PC-3 (cell line): Measurements from ENCODE around the gene PBXIP1. TPM values are rescaled to one million over a fixed set of nuclear protein-coding genes. Genes with fewer than 3 reads are reported as not detected.
A peak's percentile ranks its signal among the peaks of the same experiment; 100 is the strongest.
"Not testable (repeated sequence)": the region's sequence is repeated elsewhere in the genome, so short reads cannot be mapped to it uniquely, and the experiment has no call there.

ENCODE experiments used
- ATAC-seq: fragments of 200-7000 bp; cut with Tn5 transposase; 2 replicates; pipeline ENCODE4 v1.9.1; 2020; ENCODE audit warnings: mild to moderate bottlenecking, moderate library complexity
- BruUV-seq: library from RNA; stranded (reverse); fragments of 400-500 nt; replicated peaks from 2 replicates; lab custom pipeline; 2021; lab: Mats Ljungman, UMichigan
- CTCF ChIA-PET: fragments of 300-600 bp; sonication (Branson Sonifier 250); formaldehyde crosslinking; loops from one replicate; lab custom pipeline; 2022; ENCODE audit warnings: antibody characterized with exemption; lab: Charles Lee
- POLR2A ChIA-PET: fragments of 300-600 bp; sonication (Branson Sonifier 250); formaldehyde crosslinking; loops from one replicate; lab custom pipeline; 2022; ENCODE audit warnings: antibody characterized with exemption; ENCODE audit not compliant: unreplicated experiment; lab: Charles Lee
- DNase-seq: peaks from one replicate; pipeline ENCODE4 v3.0.0-alpha.2; 2015
- H2AFZ ChIP-seq: fragments of 300-600 bp; sonication (generic); 2 replicates; pipeline ENCODE4 v1.6.0; 2016; ENCODE audit warnings: antibody characterized with exemption, low read length
- H3F3A ChIP-seq: fragments of 300-600 bp; sonication (generic); one replicate; pipeline ENCODE4 v1.6.0; 2017; ENCODE audit warnings: antibody characterized with exemption, low read length, control low read depth, mild to moderate bottlenecking; ENCODE audit not compliant: unreplicated experiment
- H3K27ac ChIP-seq: fragments of 300-600 bp; sonication (generic); 2 replicates; pipeline ENCODE4 v1.5.1; 2016; ENCODE audit warnings: mild to moderate bottlenecking, low read length
- H3K27me3 ChIP-seq: fragments of 300-600 bp; sonication (generic); 2 replicates; pipeline ENCODE4 v1.6.1; 2016; ENCODE audit warnings: low read length, mixed read lengths
- H3K36me3 ChIP-seq: fragments of 300-600 bp; sonication (generic); 2 replicates; pipeline ENCODE4 v1.6.1; 2016; ENCODE audit warnings: low read depth, mixed run types, low read length, mixed read lengths
- H3K4me1 ChIP-seq: fragments of 300-600 bp; sonication (generic); 2 replicates; pipeline ENCODE4 v1.5.1; 2016; ENCODE audit warnings: low read length; ENCODE audit not compliant: insufficient read depth
- H3K4me2 ChIP-seq: fragments of 300-600 bp; sonication (generic); 2 replicates; pipeline ENCODE4 v1.6.0; 2016; ENCODE audit warnings: low read length
- H3K4me3 ChIP-seq: fragments of 300-600 bp; sonication (generic); 2 replicates; pipeline ENCODE4 v1.5.1; 2016; ENCODE audit warnings: mild to moderate bottlenecking, low read length, mixed read lengths
- H3K79me2 ChIP-seq: fragments of 300-600 bp; sonication (generic); 2 replicates; pipeline ENCODE4 v1.6.1; 2017; ENCODE audit warnings: low read length, mixed read lengths
- H3K9ac ChIP-seq: fragments of 300-600 bp; sonication (generic); 2 replicates; pipeline ENCODE4 v1.6.0; 2016; ENCODE audit warnings: mild to moderate bottlenecking, low read length
- H3K9me2 ChIP-seq: fragments of 300-600 bp; sonication (generic); replicated peaks from 2 replicates; pipeline ENCODE4 v1.6.1; 2016; ENCODE audit warnings: mixed run types, low read length, mixed read lengths
- H3K9me3 ChIP-seq: fragments of 300-600 bp; sonication (generic); 2 replicates; pipeline ENCODE4 v1.6.1; 2016; ENCODE audit warnings: low read length, mixed read lengths
- H4K20me1 ChIP-seq: fragments of 300-600 bp; sonication (generic); 2 replicates; pipeline ENCODE4 v1.6.1; 2016; ENCODE audit warnings: low read length, mixed read lengths
- EZH2 ChIP-seq: fragments of 300-600 bp; sonication (generic); IDR thresholded peaks from one replicate; pipeline ENCODE4 v1.6.1; 2017; ENCODE audit warnings: antibody characterized with exemption, mild to moderate bottlenecking, low read length; ENCODE audit not compliant: unreplicated experiment
- EZH2phosphoT487 ChIP-seq: fragments of 300-600 bp; sonication (generic); IDR thresholded peaks from 2 replicates; pipeline ENCODE4 v1.6.1; 2018; ENCODE audit warnings: mild to moderate bottlenecking, antibody characterized with exemption, low read length, borderline replicate concordance
- intact Hi-C: fragments of 100-400 bp; cut with micrococcal nuclease; formaldehyde crosslinking; loops from 2 replicates; pipeline ENCODE4 v1.9.0; 2023
- total RNA-seq: library from RNA; depleted of rRNA; stranded (reverse); fragments of >200 nt; gene quantifications from 2 replicates; pipeline ENCODE4 v1.2.3, GENCODE V29; 2014
- TF ChIP-seq, protein P1 (sequence below): fragments of 300-600 bp; sonication (generic); conservative IDR thresholded peaks from 2 replicates; pipeline ENCODE4 v1.5.1; 2017; ENCODE audit warnings: antibody characterized with exemption, low read depth, mild to moderate bottlenecking, low read length

PBXIP1 gene
- total RNA-seq, 1 experiment from 2014 or later: 35.4 TPM

DNA sequence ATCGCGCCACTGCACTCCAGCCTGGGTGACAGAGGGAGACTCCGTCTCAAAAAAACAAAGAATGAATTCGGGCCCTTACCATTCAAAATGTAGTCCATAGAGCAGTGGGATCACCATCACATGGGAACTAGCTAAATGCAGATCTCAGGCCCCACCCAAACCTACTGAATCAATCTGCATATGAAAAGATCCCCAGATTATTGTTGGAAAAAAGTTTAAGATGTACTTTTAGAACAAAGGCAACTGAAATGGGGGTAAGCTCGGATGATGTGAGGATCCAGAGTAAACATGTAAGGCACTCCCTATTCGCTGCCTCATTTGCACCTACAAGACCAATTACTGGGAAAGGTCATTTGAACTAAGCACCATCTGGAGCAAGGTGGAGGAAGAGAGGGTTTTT is 26.4 kb upstream of the PBXIP1 start:
- Histone ChIP-seq H3K9ac (peak overlapping the region; percentile 56), H3K4me3 (peak overlapping the region; percentile 43), H3K36me3 (peaks cover 31% of the 10 kb centered on the region), H3K4me2 (peak overlapping the region; percentile 81), H3F3A (peaks cover 6% of the 10 kb centered on the region), H3K27ac (peak overlapping the region; percentile 47), H3K79me2 (peaks cover 66% of the 10 kb centered on the region), H3K9me3 (no peaks in the 10 kb centered on the region), H2AFZ (peak overlapping the region; percentile 90), H3K4me1 (peaks cover 10% of the 10 kb centered on the region), H4K20me1 (peaks cover 3% of the 10 kb centered on the region; the same call in 1 of the 2 replicates), H3K27me3 (no peaks in the 10 kb centered on the region), H3K9me2 (no peaks in the 10 kb centered on the region)
- ChIA-PET POLR2A (interaction anchor here (0.6 kb wide), 1 partner anchor 27 kb away, joined by 6 read pairs; the partner anchor contains the start of gene PBXIP1), CTCF (no interaction called here)
- no peak for ATAC-seq
- BruUV-seq: no TSS peak
- TF ChIP-seq EZH2: no peak
- no peak for DNase-seq
- intact Hi-C loops: loop anchor here (10.0 kb wide), 1 partner anchor 582 kb away; the partner anchor contains the start of gene ASH1L

DNA sequence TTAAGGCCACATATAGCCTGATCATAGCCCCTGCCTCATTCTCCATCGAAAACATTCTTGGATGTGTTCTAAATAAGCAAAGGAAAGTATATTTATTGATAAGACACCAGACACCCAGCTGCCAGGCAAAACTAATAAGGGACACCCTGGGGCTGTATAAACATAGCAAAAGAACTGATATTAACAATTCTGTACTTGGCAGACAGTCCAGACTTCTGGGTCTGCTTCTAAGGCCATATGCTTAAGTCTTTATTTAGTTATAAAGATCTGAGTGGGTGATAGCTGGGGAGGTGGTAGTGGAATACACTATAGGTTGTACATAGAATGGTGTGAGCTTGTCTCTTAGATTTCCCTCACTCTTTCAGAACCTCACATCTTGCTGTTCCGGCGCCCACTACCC is 22.5 kb upstream of the PBXIP1 start:
- CTCF ChIA-PET: no interaction called here

DNA sequence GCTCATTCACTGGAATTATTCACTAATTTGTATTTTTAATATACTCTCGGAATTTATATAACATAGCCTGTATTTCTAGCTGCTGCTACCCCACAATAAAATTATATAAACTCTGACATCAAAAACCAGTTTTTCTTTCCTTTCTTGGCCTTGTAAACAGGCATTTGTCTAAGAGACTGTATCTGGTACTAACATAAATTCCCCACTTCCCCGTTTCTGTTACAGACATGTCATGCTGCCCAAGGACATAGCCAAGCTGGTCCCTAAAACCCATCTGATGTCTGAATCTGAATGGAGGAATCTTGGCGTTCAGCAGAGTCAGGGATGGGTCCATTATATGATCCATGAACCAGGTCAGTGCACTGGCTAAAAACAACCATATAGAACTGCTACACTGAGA is 21.9 kb upstream of the PBXIP1 start:
- peaks cover 10% of the 10 kb centered on the region for H3F3A ChIP-seq
- DNase-seq, H2AFZ ChIP-seq, H3K9me3 ChIP-seq, POLR2A ChIA-PET, H3K9ac ChIP-seq, H3K27ac ChIP-seq, H3K9me2 ChIP-seq, H3K27me3 ChIP-seq, ATAC-seq, CTCF ChIA-PET, BruUV-seq, intact Hi-C loops: not testable (repeated sequence)
- peaks cover 26% of the 10 kb centered on the region for H3K36me3 ChIP-seq
- peaks cover 13% of the 10 kb centered on the region; the same call in 1 of the 2 replicates for H4K20me1 ChIP-seq
- H3K4me3 ChIP-seq: 0 out of 2 replicates have a peak overlapping the region, but pooled peaks have one; percentile 80
- H3K4me2 ChIP-seq: peak overlapping the region; percentile 41; the same call in 1 of the 2 replicates
- peaks cover 32% of the 10 kb centered on the region for H3K4me1 ChIP-seq
- H3K79me2 ChIP-seq: peaks cover 51% of the 10 kb centered on the region

More for the DNA sequence above, 22.5 kb upstream of the PBXIP1 start:
- ATAC-seq (no peak), DNase-seq (no peak)
- H3K79me2 ChIP-seq: peaks cover 53% of the 10 kb centered on the region
- no peak overlapping the region for H2AFZ ChIP-seq
- peaks cover 26% of the 10 kb centered on the region for H3K36me3 ChIP-seq
- POLR2A ChIA-PET: no interaction called here
- intact Hi-C loops: no loop called here
- H3K4me2 ChIP-seq: no peak overlapping the region
- peaks cover 6% of the 10 kb centered on the region for H3F3A ChIP-seq
- no peak overlapping the region for H3K9ac ChIP-seq
- H3K4me3 ChIP-seq: no peak overlapping the region
- peaks cover 13% of the 10 kb centered on the region; the same call in 1 of the 2 replicates for H4K20me1 ChIP-seq
- no TSS peak for BruUV-seq
- H3K4me1 ChIP-seq: peaks cover 27% of the 10 kb centered on the region
- no peaks in the 10 kb centered on the region for H3K9me2 ChIP-seq
- no peak overlapping the region for H3K27ac ChIP-seq
- TF ChIP-seq EZH2phosphoT487: no peak
- TF ChIP-seq, protein P1, sequence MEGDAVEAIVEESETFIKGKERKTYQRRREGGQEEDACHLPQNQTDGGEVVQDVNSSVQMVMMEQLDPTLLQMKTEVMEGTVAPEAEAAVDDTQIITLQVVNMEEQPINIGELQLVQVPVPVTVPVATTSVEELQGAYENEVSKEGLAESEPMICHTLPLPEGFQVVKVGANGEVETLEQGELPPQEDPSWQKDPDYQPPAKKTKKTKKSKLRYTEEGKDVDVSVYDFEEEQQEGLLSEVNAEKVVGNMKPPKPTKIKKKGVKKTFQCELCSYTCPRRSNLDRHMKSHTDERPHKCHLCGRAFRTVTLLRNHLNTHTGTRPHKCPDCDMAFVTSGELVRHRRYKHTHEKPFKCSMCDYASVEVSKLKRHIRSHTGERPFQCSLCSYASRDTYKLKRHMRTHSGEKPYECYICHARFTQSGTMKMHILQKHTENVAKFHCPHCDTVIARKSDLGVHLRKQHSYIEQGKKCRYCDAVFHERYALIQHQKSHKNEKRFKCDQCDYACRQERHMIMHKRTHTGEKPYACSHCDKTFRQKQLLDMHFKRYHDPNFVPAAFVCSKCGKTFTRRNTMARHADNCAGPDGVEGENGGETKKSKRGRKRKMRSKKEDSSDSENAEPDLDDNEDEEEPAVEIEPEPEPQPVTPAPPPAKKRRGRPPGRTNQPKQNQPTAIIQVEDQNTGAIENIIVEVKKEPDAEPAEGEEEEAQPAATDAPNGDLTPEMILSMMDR: no peak
- no peak for TF ChIP-seq EZH2
- H3K9me3 ChIP-seq: no peaks in the 10 kb centered on the region
- H3K27me3 ChIP-seq: no peaks in the 10 kb centered on the region
